ENCODE measurements around the gene STK32C.

STK32C gene

DNA sequence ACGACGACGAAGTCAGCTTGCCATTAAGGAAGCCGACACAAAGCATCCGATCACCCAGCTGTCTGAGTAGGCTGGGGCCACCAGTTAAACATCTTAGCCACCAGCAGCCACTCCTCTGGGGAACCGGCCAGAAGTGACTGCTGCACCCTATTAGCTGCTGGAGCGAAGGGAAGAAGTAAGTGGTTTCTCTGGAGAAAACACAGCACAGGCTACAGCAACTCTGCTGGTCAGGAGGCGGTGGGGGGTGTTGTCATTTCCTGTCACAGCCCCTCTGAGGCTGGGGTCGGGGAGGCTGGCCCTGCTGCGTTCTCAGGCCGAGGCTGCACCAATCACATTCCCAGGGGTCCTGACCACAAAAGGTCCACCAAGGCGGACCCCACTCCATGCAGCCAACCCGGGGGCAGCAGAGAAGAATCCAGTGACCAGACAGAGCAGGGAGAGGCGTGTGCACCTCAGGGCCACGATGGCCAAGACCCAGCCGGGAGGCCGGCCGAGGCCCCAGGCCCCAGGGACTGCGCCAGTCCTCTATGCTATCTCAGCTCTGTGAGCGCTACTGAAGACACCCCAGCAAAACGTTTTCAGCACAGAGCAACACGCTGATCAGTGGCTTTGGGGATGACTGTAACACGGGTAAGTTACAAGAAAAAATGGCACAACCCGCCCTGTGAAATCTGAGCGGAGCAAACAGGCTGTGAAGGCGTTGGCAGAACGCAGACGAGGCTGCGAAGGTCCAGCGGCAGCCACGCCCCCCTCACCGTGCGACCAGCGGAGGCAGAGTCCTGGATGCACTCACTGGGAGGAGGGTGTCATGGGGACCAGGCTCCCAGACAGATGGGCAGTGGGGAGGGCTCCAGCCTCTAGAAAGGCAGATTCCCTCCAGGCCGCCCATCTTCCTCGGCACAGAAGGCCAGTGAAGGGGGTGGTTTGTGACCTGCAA is 24.8 kb downstream of the STK32C start:
- no peak for DNase-seq (ENCODE audit: low read depth in 2 of 2)

DNA sequence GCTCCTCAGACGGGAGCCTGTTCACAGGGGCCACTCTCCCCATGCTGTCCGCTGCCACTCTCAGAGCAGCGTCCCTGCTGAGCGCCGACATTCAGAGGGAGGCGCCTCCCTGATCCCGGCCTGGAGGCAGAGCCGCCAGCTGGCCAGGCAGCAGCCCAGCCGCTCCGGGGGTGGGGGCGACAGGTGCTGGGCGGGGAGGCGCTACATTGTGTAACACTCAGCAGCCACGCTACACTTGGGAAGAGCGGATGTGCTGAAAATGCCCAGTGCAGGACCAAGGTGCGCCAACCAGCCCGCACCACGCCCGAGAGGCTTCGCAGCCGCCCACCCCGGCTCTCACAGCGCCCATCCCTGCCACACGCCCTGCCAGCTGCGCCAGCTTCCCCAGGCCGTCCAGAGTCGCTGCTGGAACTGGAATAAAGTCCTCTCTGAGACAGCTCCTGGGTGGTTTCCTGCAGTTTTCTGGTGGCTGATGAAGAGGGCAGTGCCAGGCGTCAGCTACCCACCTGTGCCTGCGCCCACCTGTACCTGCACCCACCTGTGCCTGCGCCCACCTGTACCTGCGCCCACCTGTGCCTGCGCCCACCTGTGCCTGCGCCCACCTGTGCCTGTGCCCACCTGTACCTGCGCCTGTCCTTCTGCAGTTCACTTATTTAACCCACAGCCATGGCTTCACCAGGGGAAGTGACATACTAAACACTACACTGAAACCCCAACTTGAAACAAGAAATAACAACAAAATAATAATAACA is 25.7 kb downstream of the STK32C start:
- no peak for DNase-seq (ENCODE audit: low read depth in 2 of 2)

DNA sequence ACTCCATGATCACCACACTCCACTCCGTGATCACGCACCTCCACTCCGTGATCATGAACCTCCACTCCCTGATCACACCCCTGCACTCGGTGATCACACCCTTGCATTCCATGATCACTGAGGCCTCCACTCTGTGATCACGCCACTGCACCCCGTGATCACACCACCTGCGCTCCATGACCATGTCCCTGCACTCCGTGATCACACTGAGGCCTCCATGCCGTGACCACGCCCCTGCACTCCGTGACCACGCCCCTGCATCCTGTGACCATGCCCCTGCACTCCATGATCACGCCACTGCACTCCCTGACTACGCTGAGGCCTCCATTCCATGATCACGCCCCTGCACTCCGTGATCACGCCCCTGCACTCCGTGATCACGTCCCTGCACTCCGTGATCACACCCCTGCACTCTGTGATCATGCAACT is 27.1 kb downstream of the STK32C start:
- no peak for DNase-seq (ENCODE audit: low read depth in 2 of 2)

DNA sequence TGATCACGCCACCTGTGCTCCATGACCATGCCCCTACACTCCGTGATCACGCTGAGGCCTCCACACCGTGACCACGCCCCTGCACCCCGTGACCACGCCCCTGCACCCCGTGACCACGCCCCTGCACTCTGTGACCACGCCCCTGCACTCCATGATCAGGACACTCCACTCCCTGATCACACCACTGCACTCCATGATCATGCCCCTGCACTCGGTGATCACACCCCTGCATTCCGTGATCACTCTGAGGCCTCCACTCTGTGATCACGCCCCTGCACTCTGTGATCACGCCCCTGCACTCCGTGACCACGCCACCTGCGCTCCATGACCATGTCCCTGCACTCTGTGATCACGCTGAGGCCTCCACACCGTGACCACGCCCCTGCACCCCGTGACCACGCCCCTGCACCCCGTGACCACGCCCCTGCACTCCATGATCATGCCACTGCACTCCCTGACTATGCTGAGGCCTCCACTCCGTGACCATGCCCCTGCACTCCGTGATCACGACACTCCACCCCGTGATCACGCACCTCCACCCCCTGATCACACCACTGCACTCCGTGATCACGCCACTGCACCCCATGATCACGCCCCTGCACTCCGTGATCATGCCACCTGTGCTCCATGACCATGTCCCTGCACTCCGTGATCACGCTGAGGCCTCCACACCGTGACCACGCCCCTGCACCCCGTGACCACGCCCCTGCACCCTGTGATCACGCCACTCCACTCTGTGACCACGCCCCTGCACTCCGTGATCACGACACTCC is 27.7 kb downstream of the STK32C start:
- no peak for DNase-seq (ENCODE audit: low read depth in 2 of 2)

DNA sequence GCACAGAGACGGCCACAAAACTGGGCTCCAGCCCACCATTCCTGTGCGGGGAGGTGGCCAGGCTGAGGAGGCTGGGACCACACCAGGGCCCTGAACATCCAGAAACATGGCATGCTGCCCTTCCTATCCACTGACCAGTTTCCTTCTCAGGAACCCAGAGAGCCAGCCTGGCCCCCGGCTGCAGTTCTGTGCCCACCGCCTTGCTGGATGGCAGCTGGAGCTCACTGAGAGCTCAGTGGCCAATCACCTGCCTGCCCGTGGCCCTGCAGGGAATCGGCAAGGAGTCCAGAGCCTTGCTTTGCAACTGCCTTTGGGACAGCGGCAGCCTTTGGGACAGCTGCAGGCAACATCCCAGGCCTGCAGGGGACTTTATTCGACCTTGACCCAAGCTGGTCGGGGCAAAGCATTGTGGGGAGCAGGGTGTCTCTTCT is 30.4 kb downstream of the STK32C start:
- no peak for DNase-seq (ENCODE audit: low read depth in 2 of 2)

DNA sequence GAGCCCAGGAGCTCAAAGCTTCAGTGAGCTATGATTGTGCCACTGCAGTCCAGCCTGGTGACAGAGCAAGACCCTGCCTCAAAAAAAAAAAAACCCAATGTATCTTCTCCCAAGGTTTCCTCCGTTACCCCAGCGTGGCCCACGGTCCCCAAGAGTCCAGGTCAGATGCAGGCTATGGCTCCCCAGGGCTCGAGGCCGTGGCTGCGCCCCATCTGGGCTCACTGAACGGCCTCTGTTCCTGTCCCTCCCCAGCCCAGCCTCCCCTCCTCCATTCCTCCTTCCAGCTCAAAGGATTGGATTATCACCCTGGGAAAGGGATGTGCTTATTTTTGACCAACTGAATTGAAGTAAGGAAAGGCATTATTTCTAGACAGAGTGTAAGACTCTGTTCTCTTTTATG is 31.0 kb downstream of the STK32C start:
- no peak for DNase-seq (ENCODE audit: low read depth in 2 of 2)

DNA sequence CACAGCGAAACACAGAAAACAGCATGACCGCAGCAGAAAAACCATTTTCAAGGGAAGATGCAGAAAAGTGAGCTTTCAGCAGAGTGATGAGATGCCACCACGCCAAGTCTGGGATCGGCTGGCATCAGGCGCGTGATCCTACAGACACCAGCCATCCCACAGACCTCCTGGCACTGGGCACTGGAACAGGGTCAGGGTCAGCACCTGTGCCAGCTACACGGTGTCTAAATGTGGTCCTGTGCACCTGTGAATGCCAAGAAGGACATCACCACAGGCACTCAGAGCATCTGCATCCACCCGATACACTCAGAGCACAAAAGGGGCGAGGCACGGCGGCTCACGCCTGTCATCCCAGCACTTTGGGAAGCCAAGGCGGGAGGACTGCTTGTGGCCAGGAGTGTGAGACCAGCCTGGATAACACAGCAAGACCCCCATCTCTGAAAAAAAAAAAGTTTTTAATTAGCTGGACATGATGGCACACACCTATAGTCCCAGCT is 31.5 kb downstream of the STK32C start:
- no peak for DNase-seq (ENCODE audit: low read depth in 2 of 2)

DNA sequence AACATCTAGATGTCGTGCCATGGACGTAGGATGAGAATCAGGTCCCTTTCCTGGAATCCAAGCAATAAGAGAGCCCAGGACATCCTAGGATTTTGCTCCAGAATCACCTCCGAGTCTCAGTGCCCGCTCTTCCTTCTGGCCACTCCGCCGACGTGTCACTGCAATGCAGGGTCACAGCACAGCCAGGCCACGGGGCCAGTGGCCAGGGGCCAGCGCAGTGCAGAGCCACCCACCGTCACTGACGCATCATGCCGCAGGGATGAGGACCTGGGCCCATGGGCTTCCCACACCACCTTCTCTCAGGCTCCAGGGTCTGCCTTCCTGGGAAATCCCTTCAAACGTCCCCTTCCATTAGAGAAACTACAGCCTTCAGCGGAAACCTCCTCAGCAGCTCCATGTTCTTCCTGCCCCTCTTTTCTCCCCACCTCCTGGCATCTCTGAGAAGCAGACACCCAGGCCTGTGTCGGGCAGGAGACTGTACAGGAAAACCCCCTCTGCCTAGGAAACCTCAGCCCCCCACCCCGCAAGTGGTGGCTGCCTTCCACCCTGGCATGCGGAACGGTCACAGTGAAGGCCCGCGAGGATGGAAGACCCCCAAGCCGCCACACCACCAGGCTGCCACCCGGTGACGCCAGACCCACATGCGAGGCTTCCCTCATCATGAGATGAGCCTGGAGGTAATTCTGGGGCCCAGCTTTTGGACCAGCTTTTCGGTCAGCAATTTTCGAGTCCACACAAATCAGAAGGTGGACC is 32.1 kb downstream of the STK32C start:
- no peak for DNase-seq (ENCODE audit: low read depth in 2 of 2)

DNA sequence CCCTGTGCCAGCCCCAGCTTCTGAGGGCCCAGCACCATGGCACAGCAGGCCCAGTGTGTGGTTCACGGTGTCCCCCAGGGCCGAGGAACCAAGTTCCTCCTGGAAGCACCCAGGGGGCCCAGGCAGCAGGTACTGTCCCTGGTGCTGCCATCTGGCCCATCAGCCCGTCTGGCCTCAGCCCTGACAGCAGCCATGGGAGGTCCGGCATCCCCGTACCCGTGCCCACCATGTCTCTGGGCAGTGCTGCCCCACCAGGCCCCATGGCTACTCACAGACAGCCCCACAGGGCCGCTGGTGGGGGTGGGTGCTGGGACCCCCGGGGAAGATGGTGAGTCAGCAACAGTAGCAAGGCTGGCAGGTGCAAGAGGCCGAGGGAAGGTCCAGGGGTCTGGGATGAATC is 32.8 kb downstream of the STK32C start:
- no peak for DNase-seq (ENCODE audit: low read depth in 2 of 2)

DNA sequence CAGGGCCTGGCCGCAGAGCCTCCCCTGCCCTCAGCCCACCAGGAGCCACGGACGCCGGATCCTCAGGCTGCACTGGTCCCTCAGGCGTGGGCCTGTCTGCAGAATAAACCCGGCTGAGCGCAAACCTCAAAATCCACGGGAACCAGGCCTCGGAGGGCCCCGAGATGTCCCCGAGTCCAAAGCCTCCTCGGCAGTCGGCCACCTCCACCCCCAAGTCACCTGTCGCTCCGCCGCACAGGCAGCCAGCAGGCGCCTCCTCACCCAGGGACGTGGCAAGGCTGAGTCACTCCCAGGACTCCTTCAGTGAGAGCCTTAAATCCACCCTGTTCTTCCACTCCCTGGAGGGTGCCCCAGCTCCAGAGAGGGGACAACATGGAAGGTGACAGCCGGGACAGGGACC is 33.2 kb downstream of the STK32C start:
- no peak for DNase-seq (ENCODE audit: low read depth in 2 of 2)

DNA sequence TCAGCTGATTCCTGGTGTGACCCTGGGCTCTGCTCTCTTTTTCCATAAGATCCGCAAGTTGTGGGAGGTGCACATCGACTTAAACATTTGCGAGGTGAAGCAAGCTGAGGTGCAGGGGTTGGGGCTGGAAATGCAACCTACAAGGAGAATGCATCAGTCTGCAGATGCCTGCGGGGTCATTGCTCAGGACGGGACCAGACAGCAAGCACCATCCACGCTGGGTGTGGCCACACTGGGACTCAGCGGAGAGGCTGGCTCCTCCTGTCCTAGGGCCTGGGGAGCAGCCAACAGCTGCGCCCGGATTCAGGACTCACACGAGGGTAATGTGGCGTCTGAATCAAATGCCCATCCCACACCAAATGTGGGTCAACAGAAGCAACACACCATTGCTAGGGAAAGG is 33.8 kb downstream of the STK32C start:
- DNase-seq (ENCODE audit: low read depth in 2 of 2) = no peak

DNA sequence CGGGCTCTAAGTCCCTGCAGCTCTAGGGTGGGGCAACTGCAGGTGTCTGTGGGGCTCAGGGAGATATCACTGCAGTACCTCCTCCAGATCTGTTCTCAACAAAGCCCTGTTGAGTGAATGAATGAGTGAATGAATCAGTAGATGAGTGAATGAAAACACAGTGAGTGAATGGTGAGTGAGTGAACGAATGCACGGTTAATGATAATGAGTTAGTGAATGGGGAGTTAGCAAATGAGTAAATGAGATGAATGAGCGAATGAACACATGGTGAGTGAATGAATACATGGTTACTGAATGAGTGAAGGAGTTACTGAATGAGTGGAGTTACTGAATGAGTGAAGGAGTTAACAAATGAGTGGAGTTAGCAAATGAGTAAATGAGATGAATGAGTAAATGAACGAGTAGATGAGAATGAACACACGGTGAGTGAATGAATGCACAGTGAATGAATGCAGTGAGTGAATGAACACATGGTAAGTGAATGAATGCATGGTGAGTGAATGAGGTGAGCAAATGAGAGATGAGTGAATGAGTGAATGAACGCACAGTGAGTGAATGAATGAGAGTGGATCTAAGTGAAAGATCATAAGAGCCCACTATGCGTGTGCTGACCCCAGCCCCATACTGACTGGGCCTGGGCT is 34.3 kb downstream of the STK32C start:
- no peak for DNase-seq (ENCODE audit: low read depth in 2 of 2)

DNA sequence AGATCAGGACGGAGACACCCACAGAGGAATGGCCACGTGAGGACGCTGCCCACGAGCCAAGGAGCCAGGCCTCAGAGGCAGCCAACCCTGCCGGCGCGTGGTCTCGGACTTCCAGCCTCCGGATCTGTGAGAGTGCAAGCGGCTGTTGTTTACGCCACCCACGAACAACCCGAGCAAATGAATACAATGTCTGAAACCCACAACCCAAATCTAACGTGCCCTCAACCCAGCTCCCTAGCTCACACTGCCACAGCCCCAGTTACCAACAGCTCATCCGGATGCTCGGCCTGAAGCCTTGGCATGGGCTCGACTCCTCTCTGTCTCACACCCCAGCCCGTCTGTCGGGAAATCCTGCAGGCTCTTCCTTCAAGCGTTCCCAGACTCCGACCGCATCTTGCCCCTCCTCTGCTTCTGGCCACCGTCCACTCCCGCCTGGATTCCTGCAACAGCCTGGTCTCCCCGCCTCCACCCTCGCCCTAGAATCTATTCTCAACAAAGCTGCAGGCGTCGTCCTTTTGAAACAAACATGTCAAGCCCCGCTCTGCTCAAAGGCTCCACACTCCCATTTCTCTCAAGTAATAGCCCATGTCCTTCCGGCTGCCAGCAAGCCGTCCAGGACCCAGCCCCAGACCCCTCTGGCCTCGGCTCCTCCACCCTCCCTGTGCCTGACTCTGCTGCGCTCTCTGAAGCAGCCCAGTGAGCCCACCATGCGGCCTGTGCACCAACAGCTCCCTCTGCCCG is 35.3 kb downstream of the STK32C start:
- no peak for DNase-seq (ENCODE audit: low read depth in 2 of 2)

DNA sequence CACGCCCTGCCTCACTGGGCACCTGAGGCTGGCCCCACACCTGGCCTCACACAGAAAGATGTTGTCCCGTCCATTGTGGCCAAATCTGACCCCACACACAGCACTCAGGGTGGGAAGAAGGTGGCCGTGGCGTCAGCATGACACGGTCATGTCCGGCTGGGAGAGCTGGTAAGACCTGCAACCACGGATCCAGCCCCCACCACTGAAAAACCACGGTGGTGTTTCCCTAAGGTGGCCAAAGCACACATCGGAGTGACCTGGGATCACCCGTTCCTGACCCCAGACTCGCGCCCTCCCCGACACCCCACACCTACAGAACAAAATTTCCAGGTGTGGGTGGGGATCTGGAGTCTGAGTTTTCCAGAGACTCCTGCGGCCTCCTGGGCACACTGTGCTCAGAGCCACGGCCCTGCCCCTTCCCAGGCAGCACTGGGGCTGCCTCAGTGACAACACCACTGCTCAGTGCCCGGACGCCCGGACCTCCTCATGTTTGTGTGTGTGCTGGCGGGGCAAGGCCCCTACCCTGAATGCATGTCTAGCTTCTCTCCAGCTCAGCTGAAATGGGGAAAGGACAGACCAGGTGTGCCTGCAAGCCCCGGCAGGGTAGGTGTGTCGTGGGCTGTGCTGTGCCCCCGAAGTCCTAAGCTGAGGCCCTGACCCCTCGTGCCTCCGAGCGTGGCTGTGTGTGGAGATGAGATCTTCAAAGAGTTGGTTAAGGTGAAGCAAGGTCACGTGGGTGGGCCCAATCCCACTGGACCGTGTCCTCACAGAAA is 36.1 kb downstream of the STK32C start:
- no peak for DNase-seq (ENCODE audit: low read depth in 2 of 2)

DNA sequence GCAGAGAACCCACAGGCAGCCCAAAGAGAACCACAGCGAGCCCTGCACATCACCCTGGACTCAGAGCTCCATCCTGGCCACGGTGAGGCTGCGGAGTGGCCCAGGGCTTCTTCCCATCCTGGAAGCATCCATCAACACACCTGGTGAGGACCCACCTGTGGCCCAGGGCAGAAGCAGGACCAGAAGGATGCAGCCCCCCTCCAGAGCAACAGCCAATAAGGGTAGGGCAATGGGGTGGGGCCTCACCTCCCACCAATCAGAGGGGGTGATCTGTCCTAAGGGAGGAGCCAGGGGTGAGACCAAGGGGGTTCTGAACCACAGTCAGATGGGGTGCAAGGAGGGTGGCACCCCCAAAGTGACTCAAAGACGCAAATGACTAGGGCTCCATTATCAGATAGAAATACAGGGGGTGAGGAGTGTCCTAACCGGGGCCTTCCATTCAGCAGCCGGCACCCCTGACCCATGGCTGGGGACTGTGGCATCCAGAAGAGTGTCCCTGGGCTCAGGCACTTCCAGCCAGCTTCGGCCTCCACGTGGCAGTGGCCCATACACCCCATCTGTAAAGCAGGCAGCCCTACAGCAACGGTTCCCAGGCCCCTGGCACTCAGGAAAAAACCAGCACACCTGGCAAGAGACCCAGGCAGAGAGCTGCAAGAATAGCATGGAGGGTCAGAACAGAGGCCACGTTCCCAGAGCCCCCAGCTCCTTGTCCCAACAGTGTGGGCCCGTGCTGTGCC is 36.9 kb downstream of the STK32C start:
- no peak for DNase-seq (ENCODE audit: low read depth in 2 of 2)

DNA sequence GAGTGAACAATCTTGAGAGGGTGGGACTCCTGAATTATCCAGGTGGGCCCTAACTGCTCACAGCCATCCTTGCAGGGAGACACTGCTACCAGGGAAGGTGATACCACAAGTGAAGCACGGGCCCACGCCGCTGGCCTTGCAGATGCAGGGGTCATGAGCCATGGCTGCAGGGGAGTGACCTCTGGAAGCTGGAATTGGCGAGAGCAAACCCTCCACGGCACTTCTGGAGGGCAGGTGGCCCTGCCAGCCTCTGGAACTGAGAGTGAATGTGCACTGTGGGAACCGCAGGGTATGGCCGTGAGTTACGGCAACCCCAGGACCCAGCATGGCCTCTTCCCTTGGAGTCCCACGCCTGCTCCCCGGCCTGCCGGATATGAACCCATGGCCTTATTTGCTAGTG is 37.5 kb downstream of the STK32C start:
- DNase-seq (ENCODE audit: low read depth in 2 of 2) = no peak

DNA sequence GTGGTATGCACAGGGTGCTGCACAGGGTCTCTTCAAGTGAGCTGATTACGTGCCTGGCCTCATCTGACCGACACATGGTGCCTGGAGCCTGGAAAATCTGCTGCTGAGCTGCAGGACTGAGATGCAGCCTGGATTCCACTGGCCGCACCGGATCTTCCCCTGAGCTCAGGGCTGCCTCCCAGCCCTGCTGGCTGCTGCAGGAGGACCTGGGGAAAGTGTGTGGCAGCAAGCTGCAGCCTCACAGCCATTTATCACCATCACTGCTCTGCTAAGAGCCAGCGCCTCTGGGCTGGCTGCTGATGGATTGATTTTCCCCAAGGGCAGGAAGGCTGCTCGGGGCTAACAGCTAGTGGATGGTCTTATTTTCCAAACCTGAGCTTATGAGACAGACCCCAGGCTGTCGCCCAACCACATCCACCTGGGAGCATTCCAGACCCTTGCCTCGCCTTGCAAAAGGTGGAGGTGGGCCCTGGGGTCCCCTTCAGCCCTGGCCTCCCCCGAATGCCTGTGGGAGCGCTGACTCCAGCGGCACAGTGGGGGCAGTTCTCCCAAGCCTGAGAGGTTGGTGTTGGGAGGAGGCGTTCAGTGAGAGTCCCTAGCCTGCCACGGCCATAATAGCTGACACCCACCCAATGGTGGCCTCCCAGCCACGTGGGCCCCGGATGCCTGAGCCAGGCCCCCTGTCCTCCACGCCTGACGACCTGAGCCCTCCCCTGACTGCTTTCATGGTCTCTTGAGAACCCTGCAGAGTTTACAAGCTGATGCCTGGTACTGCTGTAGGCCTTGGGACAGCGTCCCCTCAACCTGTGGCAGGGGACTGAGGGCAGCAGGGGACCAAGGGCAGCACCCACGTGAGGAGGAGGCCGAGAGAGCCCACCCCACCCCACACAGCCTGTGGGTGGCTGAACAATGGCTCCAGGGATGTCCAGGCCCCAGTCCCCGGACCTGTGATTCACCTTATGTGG is 38.2 kb downstream of the STK32C start:
- no peak for DNase-seq (ENCODE audit: low read depth in 2 of 2)

Measured in stimulated activated CD8-positive, alpha-beta memory T cell treated with anti-CD3 and anti-CD28 coated beads, Interleukin-15, amount 100 ng/mL, for 48 hours (primary cell).